Brain microvascular endothelial cell (primary cell): ENCODE measurements around the gene PTPN3.
"Not testable (repeated sequence)": the region's sequence is repeated elsewhere in the genome, so short reads cannot be mapped to it uniquely, and the experiment has no call there.

Source experiments
- DNase-seq: peaks from one replicate; pipeline ENCODE4 v3.0.0-alpha.2; 2020
- H3K27ac ChIP-seq: fragments of 250-450 bp; sonication (Bioruptor Pico); 2 replicates; pipeline ENCODE4 v1.5.1; 2020; ENCODE audit warnings: mild to moderate bottlenecking, moderate library complexity
- H3K27me3 ChIP-seq: fragments of 250-450 bp; sonication (Bioruptor Pico); replicated peaks from 2 replicates; pipeline ENCODE4 v1.5.1; 2020; ENCODE audit warnings: mild to moderate bottlenecking
- H3K36me3 ChIP-seq: fragments of 250-450 bp; sonication (Bioruptor Pico); replicated peaks from 2 replicates; pipeline ENCODE4 v1.5.1; 2020; ENCODE audit warnings: mild to moderate bottlenecking
- H3K4me3 ChIP-seq: 2 replicates; pipeline ENCODE4 v1.5.1; 2011; ENCODE audit warnings: low read depth, mild to moderate bottlenecking, control low read depth, low read length, moderate library complexity
- CTCF ChIP-seq: IDR thresholded peaks from 2 replicates; pipeline ENCODE4 v1.5.1; 2011; ENCODE audit warnings: low read depth, mild to moderate bottlenecking, moderate library complexity, low read length, control low read depth, inconsistent platforms; ENCODE audit errors: missing control alignments
- in situ Hi-C: cut with HindIII; loops from 2 replicates; pipeline ENCODE4 v1.10.0; 2017; ENCODE audit warnings: low sequenced_read_pairs, low pct_ligation_motif_present

Gene PTPN3

GRCh38 chr9:109379513-109379912 is 118.6 kb downstream of the PTPN3 start:
- Histone ChIP-seq H3K27me3 (no peaks in the 10 kb centered on the region), H3K27ac (no peak overlapping the region), H3K4me3 (no peak overlapping the region), H3K36me3 (peaks cover 11% of the 10 kb centered on the region)
- no peak for DNase-seq
- in situ Hi-C loops, result no loop called here
- no peak for TF ChIP-seq CTCF

- Histone ChIP-seq H3K4me3 (no peak overlapping the region), H3K27ac (no peak overlapping the region), H3K36me3 (peaks cover 9% of the 10 kb centered on the region), H3K27me3 (no peaks in the 10 kb centered on the region)
- TF ChIP-seq CTCF, result no peak
- in situ Hi-C loops, result no loop called here
- DNase-seq, result no peak
Observed at GRCh38 chr9:109378316-109378715, 119.8 kb downstream of the PTPN3 start.

DNA sequence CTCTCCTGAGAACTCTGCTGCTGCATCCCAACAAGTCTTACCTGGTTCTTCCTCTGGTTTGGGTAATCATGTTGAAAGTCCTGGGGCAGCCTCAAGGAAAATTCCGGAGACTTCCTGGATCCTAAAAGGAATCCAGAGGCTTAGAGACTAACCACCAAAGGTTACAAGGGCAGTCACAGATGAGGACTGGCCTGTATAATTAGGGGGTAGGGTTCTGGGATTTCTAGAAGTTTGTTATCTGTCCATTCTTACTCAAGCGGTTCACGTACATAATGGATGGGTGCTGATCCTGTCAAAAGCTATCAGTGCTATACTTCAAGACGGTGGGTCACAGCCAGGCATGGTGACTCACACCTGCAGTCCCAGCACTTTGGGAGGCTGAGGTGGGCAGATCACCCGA is 125.9 kb downstream of the PTPN3 start:
- H3K27ac ChIP-seq, result no peak overlapping the region
- in situ Hi-C loops, result no loop called here
- no peaks in the 10 kb centered on the region for H3K27me3 ChIP-seq
- TF ChIP-seq CTCF, result no peak
- no peaks in the 10 kb centered on the region for H3K36me3 ChIP-seq
- H3K4me3 ChIP-seq, result no peak overlapping the region
- no peak for DNase-seq

DNA sequence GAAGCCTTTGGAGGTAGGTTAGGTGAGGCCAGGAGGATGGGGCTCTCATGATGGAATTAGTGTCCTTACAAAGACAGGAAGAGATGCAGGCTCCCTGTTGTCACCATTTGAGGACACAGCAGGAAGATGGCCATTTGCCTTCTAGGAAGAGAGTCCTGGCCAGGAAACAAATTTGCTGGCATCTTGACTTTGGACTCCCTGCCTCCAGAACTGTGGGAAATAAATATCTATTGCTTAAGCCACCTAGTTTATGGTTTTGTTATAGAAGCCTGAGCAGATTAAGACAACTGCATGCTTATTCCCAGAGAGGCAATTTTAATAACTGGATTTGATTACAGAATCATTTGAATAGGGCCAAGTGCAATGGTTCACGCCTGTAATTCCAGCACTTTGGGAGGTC is 126.7 kb downstream of the PTPN3 start:
- TF ChIP-seq CTCF, result no peak
- no peaks in the 10 kb centered on the region for H3K27me3 ChIP-seq
- no peak overlapping the region for H3K4me3 ChIP-seq
- H3K36me3 ChIP-seq, result no peaks in the 10 kb centered on the region
- in situ Hi-C loops, result no loop called here
- DNase-seq, result no peak
- no peak overlapping the region for H3K27ac ChIP-seq

DNA sequence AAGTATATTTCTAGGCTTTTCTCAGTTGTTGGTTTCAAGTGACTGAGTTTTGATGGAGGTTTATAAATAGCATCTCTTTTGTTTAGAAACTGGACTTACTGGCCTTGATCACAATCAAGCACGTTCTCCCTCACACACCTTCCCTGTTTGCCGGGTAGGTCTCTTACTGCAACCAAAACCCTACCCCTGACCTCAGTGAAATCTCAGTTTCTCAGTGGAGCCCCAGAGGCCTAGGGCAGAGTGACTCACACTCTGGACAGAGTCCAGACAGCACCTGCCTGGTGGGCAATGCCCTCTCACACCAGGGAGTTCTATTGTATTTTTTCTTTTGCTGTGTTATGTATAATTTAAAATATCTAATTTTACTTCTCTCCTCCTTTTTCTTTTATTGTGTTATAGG is 128.8 kb downstream of the PTPN3 start:
- no peak for DNase-seq
- H3K27me3 ChIP-seq, result no peaks in the 10 kb centered on the region
- H3K27ac ChIP-seq, result no peak overlapping the region
- in situ Hi-C loops, result no loop called here
- no peak for TF ChIP-seq CTCF
- H3K4me3 ChIP-seq, result no peak overlapping the region
- H3K36me3 ChIP-seq, result no peaks in the 10 kb centered on the region

DNA sequence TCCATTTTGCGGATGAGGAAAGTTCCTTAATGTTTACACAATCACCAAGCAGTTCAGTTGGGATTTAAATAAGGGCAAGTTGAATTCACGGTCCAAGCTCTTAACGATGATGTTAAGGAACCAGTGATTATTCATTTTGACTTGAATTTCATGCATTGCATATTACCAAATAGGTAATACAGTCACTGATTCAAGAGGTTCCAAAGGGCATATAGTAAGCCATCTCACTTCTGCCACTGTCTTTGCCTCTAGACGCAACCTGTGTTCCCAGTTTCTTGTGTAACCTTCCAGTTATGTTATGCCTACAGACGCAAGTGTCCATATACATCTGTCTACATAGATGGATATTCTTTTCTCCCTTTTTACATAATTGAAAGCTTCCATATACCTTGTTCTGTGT is 137.3 kb downstream of the PTPN3 start:
- no peak for DNase-seq
- no peaks in the 10 kb centered on the region for H3K27me3 ChIP-seq
- no peaks in the 10 kb centered on the region for H3K36me3 ChIP-seq
- in situ Hi-C loops, result no loop called here
- no peak overlapping the region for H3K27ac ChIP-seq
- no peak overlapping the region for H3K4me3 ChIP-seq
- no peak for TF ChIP-seq CTCF

DNA sequence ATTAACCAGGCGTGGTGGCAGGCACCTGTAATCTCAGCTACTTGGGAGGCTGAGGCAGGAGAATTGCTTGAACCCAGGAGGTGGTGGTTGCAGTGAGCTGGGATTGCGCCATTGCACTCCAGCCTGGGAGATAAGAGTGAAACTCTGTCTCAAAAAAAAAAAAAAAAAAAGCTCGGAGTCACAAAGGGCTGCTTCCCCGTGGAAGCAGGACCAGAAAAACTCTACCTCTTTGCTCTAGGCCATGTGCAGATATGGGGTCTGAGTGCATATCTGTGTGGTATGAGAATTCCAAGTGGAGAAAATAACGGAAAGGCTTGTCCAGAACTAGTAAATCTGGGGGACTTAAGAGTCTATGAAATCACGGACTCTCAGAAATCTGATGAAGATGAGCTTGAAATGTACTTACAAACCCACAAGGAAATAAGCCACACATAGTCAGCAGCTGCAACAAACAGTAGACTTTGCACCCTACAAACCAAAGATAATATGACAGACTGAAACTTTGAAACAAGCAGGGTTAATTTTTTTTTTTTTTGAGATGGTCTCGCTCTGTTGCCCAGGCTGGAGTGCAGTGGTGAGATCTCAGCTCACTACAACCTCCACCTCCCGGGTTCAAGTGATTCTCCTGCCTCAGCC is 139.0 kb downstream of the PTPN3 start:
- DNase-seq, H3K36me3 ChIP-seq, in situ Hi-C loops, H3K27ac ChIP-seq, H3K27me3 ChIP-seq, H3K4me3 ChIP-seq: not testable (repeated sequence)
